HepG2 (cell line): ENCODE measurements around the gene IQCN. TPM values are rescaled to one million over a fixed set of nuclear protein-coding genes. Genes with fewer than 3 reads are reported as not detected.

ENCODE experiments used
- ATAC-seq: fragments of 200-7000 bp; cut with Tn5 transposase; 3 replicates; pipeline ENCODE4 v1.9.1; 2020; ENCODE audit warnings: mild to moderate bottlenecking, moderate library complexity
- BruUV-seq: library from RNA; stranded (reverse); fragments of 400-500 nt; replicated peaks from 2 replicates; lab custom pipeline; 2021; lab: Mats Ljungman, UMichigan
- CTCF ChIA-PET: fragments of 300-600 bp; formaldehyde crosslinking; extraction: SDS; loops from one replicate; lab custom pipeline; 2021; ENCODE audit warnings: low total read pairs, inconsistent platforms, low intra/inter-chr PET ratio; lab: Yijun Ruan, JAX
- POLR2A ChIA-PET: fragments of 350-600 bp; sonication (Branson Sonifier 250); formaldehyde crosslinking; loops from one replicate; lab custom pipeline; 2020; ENCODE audit warnings: antibody characterized with exemption, inconsistent platforms; lab: Yijun Ruan, JAX
- DNase-seq: peaks from one replicate; pipeline ENCODE4 v3.0.0-alpha.2; 2015; ENCODE audit warnings: low spot score
- FAIRE-seq: peaks from 3 replicates; lab custom pipeline; 2011; peaks lifted over from hg19 to GRCh38; lab: Jason Lieb, UNC
- H2AFZ ChIP-seq: one replicate; pipeline ENCODE4 v1.6.1; 2011; ENCODE audit warnings: low read length, inconsistent platforms
- H3K27ac ChIP-seq: fragments of 300-600 bp; 3 replicates; pipeline ENCODE4 v1.8.0; 2011; ENCODE audit warnings: mixed run types, mild to moderate bottlenecking, mixed read lengths, low read length, inconsistent platforms; ENCODE audit not compliant: insufficient read depth; ENCODE audit errors: extremely low read length
- H3K27me3 ChIP-seq, 2 experiments: fragments of 200-600 bp in 1 of 2; 2 replicates in 1 of 2; 3 replicates in 1 of 2; pipeline versions ENCODE4 v1.6.0 to v1.8.0; 2011; ENCODE audit warnings: low read length in 2 of 2, mild to moderate bottlenecking in 2 of 2, moderate library complexity in 2 of 2, inconsistent platforms in 1 of 2; ENCODE audit not compliant: insufficient read depth in 2 of 2, control insufficient read depth in 1 of 2
- H3K36me3 ChIP-seq, 2 experiments: fragments of 200-600 bp in 1 of 2; replicated peaks in 1 of 2; 2 replicates in 1 of 2; 3 replicates in 1 of 2; pipeline versions ENCODE4 v1.5.1 to v1.8.0; 2011; ENCODE audit warnings: low read length in 2 of 2, inconsistent platforms in 1 of 2; ENCODE audit not compliant: insufficient read depth in 2 of 2, control insufficient read depth in 1 of 2
- H3K4me1 ChIP-seq: 2 replicates; pipeline ENCODE4 v1.5.1; 2012; ENCODE audit warnings: low read length, inconsistent platforms; ENCODE audit not compliant: insufficient read depth
- H3K4me2 ChIP-seq: 2 replicates; pipeline ENCODE4 v1.6.0; 2011; ENCODE audit warnings: low read depth, low read length, inconsistent platforms
- H3K4me3 ChIP-seq, 3 experiments: fragments of 200-600 bp in 1 of 3; sonication (generic), shearing (Covaris generic) in 1 of 3; replicated peaks in 1 of 3; 2 replicates each; pipeline ENCODE4 v1.5.1; 2011 to 2016; ENCODE audit warnings: low read length in 3 of 3, inconsistent platforms in 2 of 3, low read depth in 2 of 3, mild to moderate bottlenecking in 2 of 3, control low read depth in 1 of 3, mixed read lengths in 1 of 3; ENCODE audit not compliant: insufficient read depth in 1 of 3
- H3K79me2 ChIP-seq: one replicate; pipeline ENCODE4 v1.6.1; 2011; ENCODE audit warnings: low read length, inconsistent platforms; ENCODE audit not compliant: insufficient read depth
- H3K9ac ChIP-seq: 2 replicates; pipeline ENCODE4 v1.6.0; 2011; ENCODE audit warnings: mild to moderate bottlenecking, low read depth, low read length, inconsistent platforms; ENCODE audit not compliant: insufficient read depth
- H3K9me3 ChIP-seq: 2 replicates; pipeline ENCODE4 v1.5.1; 2012; ENCODE audit warnings: mild to moderate bottlenecking, low read length
- H4K20me1 ChIP-seq: 2 replicates; pipeline ENCODE4 v1.6.0; 2011; ENCODE audit warnings: inconsistent platforms, mild to moderate bottlenecking, low read length, moderate library complexity; ENCODE audit not compliant: insufficient read depth
- ATF4 ChIP-seq, 2 experiments: fragments of 450-650 bp in 1 of 2; sonication (generic) in 1 of 2; formaldehyde crosslinking; IDR thresholded peaks; 2 replicates each; pipeline versions ENCODE4 v1.5.0 to v1.8.0; 2020 to 2022; ENCODE audit warnings: mild to moderate bottlenecking in 1 of 2, missing genetic modification reagents in 1 of 2
- BCLAF1 ChIP-seq: fragments of 450-650 bp; IDR thresholded peaks from 2 replicates; pipeline ENCODE4 v1.6.1; 2017; ENCODE audit warnings: mild to moderate bottlenecking
- CBFB ChIP-seq: sonication (generic); formaldehyde crosslinking; IDR thresholded peaks from 2 replicates; pipeline ENCODE4 v1.4.0; 2020; ENCODE audit warnings: missing genetic modification reagents
- DRAP1 ChIP-seq: IDR thresholded peaks from 2 replicates; pipeline ENCODE4 v1.6.1; 2016; ENCODE audit warnings: missing genetic modification reagents, missing compliant biosample characterization
- FOXA1 ChIP-seq, 2 experiments: fragments of 450-650 bp in 1 of 2; sonication (generic) in 1 of 2; formaldehyde crosslinking in 1 of 2; IDR thresholded peaks; 2 replicates each; pipeline versions ENCODE4 v1.4.0 to v1.6.1; 2016 to 2020; ENCODE audit warnings: missing genetic modification reagents in 1 of 2
- GATAD2A ChIP-seq: IDR thresholded peaks from 2 replicates; pipeline ENCODE4 v1.6.1; 2016
- KLF6 ChIP-seq: IDR thresholded peaks from 2 replicates; pipeline ENCODE4 v1.8.0; 2016; ENCODE audit warnings: missing biosample characterization, missing genetic modification reagents
- NR2F1 ChIP-seq, 2 experiments: fragments of 450-650 bp in 1 of 2; formaldehyde crosslinking in 1 of 2; IDR thresholded peaks; 2 replicates each; pipeline versions ENCODE4 v1.5.0 to v1.6.1; 2016 to 2020; ENCODE audit warnings: mild to moderate bottlenecking in 1 of 2, missing compliant biosample characterization in 1 of 2, missing genetic modification reagents in 1 of 2, moderate library complexity in 1 of 2
- POLR2A ChIP-seq, 2 experiments: IDR thresholded peaks; 2 replicates each; pipeline ENCODE4 v1.6.1; 2011; ENCODE audit warnings: low read depth in 2 of 2, low read length in 2 of 2, mild to moderate bottlenecking in 1 of 2, moderate library complexity in 1 of 2; ENCODE audit not compliant: insufficient read depth in 1 of 2
- PRMT3 ChIP-seq: sonication (generic); formaldehyde crosslinking; IDR thresholded peaks from 2 replicates; pipeline ENCODE4 v1.8.1; 2022; ENCODE audit warnings: low read depth, mild to moderate bottlenecking, moderate library complexity, missing genetic modification reagents, borderline replicate concordance
- RFX3 ChIP-seq: IDR thresholded peaks from 2 replicates; pipeline ENCODE4 v1.6.1; 2016; ENCODE audit warnings: missing biosample characterization, missing genetic modification reagents
- TEAD3 ChIP-seq: optimal IDR thresholded peaks from 2 replicates; pipeline ENCODE3; 2016; ENCODE audit warnings: borderline replicate concordance
- TOE1 ChIP-seq: sonication (generic); formaldehyde crosslinking; IDR thresholded peaks from 2 replicates; pipeline ENCODE4 v1.4.0; 2020; ENCODE audit warnings: mild to moderate bottlenecking, missing genetic modification reagents
- TOPORS ChIP-seq: sonication (generic); formaldehyde crosslinking; IDR thresholded peaks from 2 replicates; pipeline ENCODE4 v1.8.0; 2023; ENCODE audit warnings: mild to moderate bottlenecking, missing genetic modification reagents
- U2AF2 ChIP-seq: fragments of 200-400 bp; formaldehyde crosslinking; IDR thresholded peaks from 2 replicates; pipeline ENCODE4 v1.6.1; 2017; ENCODE audit warnings: low read depth, mild to moderate bottlenecking, low read length
- ZFP82 ChIP-seq: sonication (generic); formaldehyde crosslinking; IDR thresholded peaks from 2 replicates; pipeline ENCODE4 v1.5.1; 2020; ENCODE audit warnings: mild to moderate bottlenecking, missing genetic modification reagents, borderline replicate concordance
- ZFP90 ChIP-seq: sonication (generic); formaldehyde crosslinking; IDR thresholded peaks from 2 replicates; pipeline ENCODE4 v1.8.0; 2022; ENCODE audit warnings: missing genetic modification reagents, mild to moderate bottlenecking, inconsistent platforms, borderline replicate concordance
- ZNF256 ChIP-seq: sonication (generic); formaldehyde crosslinking; conservative IDR thresholded peaks from 2 replicates; pipeline ENCODE4 v1.4.0; 2020; ENCODE audit warnings: missing genetic modification reagents
- ZNF30 ChIP-seq: sonication (generic); formaldehyde crosslinking; IDR thresholded peaks from 2 replicates; pipeline ENCODE4 v1.5.0; 2020; ENCODE audit warnings: mild to moderate bottlenecking, missing genetic modification reagents
- ZNF484 ChIP-seq: sonication (generic); formaldehyde crosslinking; IDR thresholded peaks from 2 replicates; pipeline ENCODE4 v1.5.1; 2020; ENCODE audit warnings: mild to moderate bottlenecking, low read depth, missing genetic modification reagents, borderline replicate concordance
- ZNF674 ChIP-seq: sonication (generic); formaldehyde crosslinking; IDR thresholded peaks from 2 replicates; pipeline ENCODE4 v1.5.0; 2020; ENCODE audit warnings: low read depth, mild to moderate bottlenecking, missing genetic modification reagents
- ZNF777 ChIP-seq: sonication (generic); formaldehyde crosslinking; IDR thresholded peaks from 2 replicates; pipeline ENCODE4 v1.4.0; 2020; ENCODE audit warnings: missing genetic modification reagents
- WGBS: methylation state at CpG from one replicate; pipeline ENCODE4 v1.1.6; 2017; ENCODE audit warnings: low lambda C conversion rate; 5-methylcytosine and 5-hydroxymethylcytosine counted together
- in situ Hi-C: cut with HindIII; loops from 2 replicates; pipeline ENCODE4 v1.10.0; 2017; ENCODE audit warnings: low pct_unique_long_range_greater_than_20kb; ENCODE audit not compliant: extremely low pct_ligation_motif_present
- intact Hi-C: fragments of 100-400 bp; cut with micrococcal nuclease; formaldehyde crosslinking; loops from one replicate; pipeline ENCODE4 v1.10.0; 2022; ENCODE audit not compliant: unreplicated experiment
- polyA plus RNA-seq, 8 experiments: library from polyadenylated mRNA; depleted of rRNA in 3 of 8; stranded (reverse) in 7 of 8; unstranded in 1 of 8; fragments of >200 nt; fragmentation: Illumina TruSeq in 4 of 8; extraction: Trizol in 4 of 8; gene quantifications; 2 replicates each; pipeline versions ENCODE4 v1.2.1 to v1.2.3, GENCODE V29; 2011 to 2016; ENCODE audit warnings: low read depth in 4 of 8, missing spikeins in 1 of 8, mixed read lengths in 1 of 8; ENCODE audit not compliant: insufficient read depth in 1 of 8
- total RNA-seq, 5 experiments: library from RNA; depleted of rRNA; stranded (reverse); fragments of >200 nt; fragmentation: Illumina TruSeq; extraction: Trizol; gene quantifications; 2 replicates each; pipeline ENCODE4 v1.2.3, GENCODE V29; 2016; ENCODE audit warnings: low read depth in 1 of 5

The IQCN gene
- total and polyA plus RNA-seq, 2 of the 13 experiments (the other 11 are each of a cell fraction or from before 2014, with no cell fraction given), result 0.04 to 0.18 TPM

GRCh38 chr19:18233224-18233825 is 40.9 kb downstream of the IQCN start:
- in situ Hi-C loops, result no loop called here
- Histone ChIP-seq H3K27ac (no peak overlapping the region), H2AFZ (no peak overlapping the region), H3K27me3 (peaks cover 0 to 4% of the 10 kb centered on the region in 2 experiments; a peak in 2 of 5 replicates), H3K79me2 (no peaks in the 10 kb centered on the region), H4K20me1 (no peaks in the 10 kb centered on the region; the same call in 1 of the 2 replicates), H3K9ac (no peak overlapping the region), H3K4me2 (peak overlapping the region; percentile 12; the same call in 1 of the 2 replicates), H3K4me3 (no peak overlapping the region; a peak in 1 of 6 replicates), H3K36me3 (no peaks in the 10 kb centered on the region), H3K9me3 (no peaks in the 10 kb centered on the region), H3K4me1 (peaks cover 20% of the 10 kb centered on the region)
- ChIA-PET CTCF (interaction anchor here (0.9 kb wide), 1 partner anchor 120 kb away, joined by 3 read pairs; no protein-coding TSS in a partner anchor), POLR2A (interaction anchor here (0.6 to 1.3 kb wide), 3 partner anchors 9 to 49 kb away, joined by 3 to 5 read pairs (median 3); partner anchors contain the start of gene MPV17L2)
- no TSS peak for BruUV-seq
- intact Hi-C loops, result no loop called here
- WGBS, result 25% methylated on average over 34 of the region's 37 CpGs
- ATAC-seq (peak; percentile 84), DNase-seq (peak; percentile 39), FAIRE-seq (no peak)
- peak; percentile 38; the same call in 1 of the 2 replicates for TF ChIP-seq RFX3 (CRISPR knock-in tag)
- no peak; the same call in 1 of the 2 replicates for TF ChIP-seq ZNF674 (CRISPR knock-in tag)
- TF ChIP-seq ATF4 (CRISPR knock-in tag; IDR thresholded peaks at IDR 0.05), result peak in 1 of 2 experiments; percentile 67; a peak in 2 of 4 replicates
- TF ChIP-seq ZNF777, result peak; percentile 68
- peak; percentile 81 for TF ChIP-seq ZNF256 (CRISPR knock-in tag)
- no peak for TF ChIP-seq BCLAF1
- TF ChIP-seq PRMT3 (CRISPR knock-in tag), result no peak; the same call in 1 of the 2 replicates
- TF ChIP-seq FOXA1 (IDR thresholded peaks at IDR 0.05), result no peak
- TF ChIP-seq FOXA1 (CRISPR knock-in tag; IDR thresholded peaks at IDR 0.05), result no peak
- TF ChIP-seq TOPORS (CRISPR knock-in tag), result no peak
- peak; percentile 92 for TF ChIP-seq ZFP82 (CRISPR knock-in tag)
- peak; percentile 94 for TF ChIP-seq ZFP90
- TF ChIP-seq U2AF2, result no peak
- peak; percentile 54; the same call in 1 of the 2 replicates for TF ChIP-seq DRAP1 (CRISPR knock-in tag)
- peak; percentile 75 for TF ChIP-seq CBFB
- TF ChIP-seq KLF6 (CRISPR knock-in tag), result peak; percentile 99
- TF ChIP-seq TEAD3, result peak; percentile 63
- no peak for TF ChIP-seq POLR2A (IDR thresholded peaks at IDR 0.05; ENCODE audit: insufficient read depth in 1 of 2, low read depth in 2 of 2, low read length in 2 of 2)
- no peak for TF ChIP-seq GATAD2A (CRISPR knock-in tag)
- no peak for TF ChIP-seq ZNF484 (CRISPR knock-in tag)
- no peak for TF ChIP-seq TOE1 (CRISPR knock-in tag)
- no peak for TF ChIP-seq NR2F1 (CRISPR knock-in tag; IDR thresholded peaks at IDR 0.05)
- TF ChIP-seq ZNF30 (CRISPR knock-in tag), result peak; percentile 93
